HG03521 (cell line): ENCODE data around the gene MYCBP2.
"Not testable (repeated sequence)": the region's sequence is repeated elsewhere in the genome, so short reads cannot be mapped to it uniquely, and the experiment has no call there.

Experiments used
- ATAC-seq: cut with Tn5 transposase; IDR thresholded peaks from one replicate; pipeline ENCODE4 v1.9.1; 2021; ENCODE audit warnings: mild to moderate bottlenecking, moderate library complexity; ENCODE audit not compliant: unreplicated experiment

The MYCBP2 gene

GRCh38 chr13:77326905-77327604 is at the start of gene MYCBP2:
TSS of gene MYCBP2 (minus strand) at chr13:77327094. CDS start at chr13:77326775, 319 bp downstream.
- peak; percentile 47 for ATAC-seq

GRCh38 chr13:77375560-77376108 is 48.7 kb upstream of the MYCBP2 start:
- ATAC-seq = no peak

- no peak for ATAC-seq
Measured at GRCh38 chr13:77374786-77375185, 47.9 kb upstream of the MYCBP2 start.

GRCh38 chr13:77374339-77374738 is 47.4 kb upstream of the MYCBP2 start:
- no peak for ATAC-seq

- no peak for ATAC-seq
Measured at GRCh38 chr13:77373502-77373901, 46.6 kb upstream of the MYCBP2 start.

GRCh38 chr13:77372275-77372674 is 45.4 kb upstream of the MYCBP2 start:
- ATAC-seq = no peak

- no peak for ATAC-seq
Measured at GRCh38 chr13:77370888-77371287, 44.0 kb upstream of the MYCBP2 start.

- no peak for ATAC-seq
Measured at GRCh38 chr13:77362166-77362565, 35.3 kb upstream of the MYCBP2 start.

- no peak for ATAC-seq
Measured at GRCh38 chr13:77360032-77360685, 33.3 kb upstream of the MYCBP2 start.

GRCh38 chr13:77359171-77359570 is 32.3 kb upstream of the MYCBP2 start:
- no peak for ATAC-seq

- ATAC-seq = no peak
Measured at GRCh38 chr13:77358001-77358400, 31.1 kb upstream of the MYCBP2 start.

GRCh38 chr13:77356155-77356554 is 29.3 kb upstream of the MYCBP2 start:
- no peak for ATAC-seq

- ATAC-seq = no peak
Measured at GRCh38 chr13:77353995-77354394, 27.1 kb upstream of the MYCBP2 start.

GRCh38 chr13:77351315-77351714 is 24.4 kb upstream of the MYCBP2 start:
- ATAC-seq = no peak

- no peak for ATAC-seq
Measured at GRCh38 chr13:77350811-77351210, 23.9 kb upstream of the MYCBP2 start.

GRCh38 chr13:77349365-77349764 is 22.5 kb upstream of the MYCBP2 start:
- ATAC-seq = no peak

- ATAC-seq = not testable (repeated sequence)
Measured at GRCh38 chr13:77347351-77347750, 20.5 kb upstream of the MYCBP2 start.

GRCh38 chr13:77345150-77345780 is 18.4 kb upstream of the MYCBP2 start:
- peak; percentile 61 for ATAC-seq

- ATAC-seq = no peak
Measured at GRCh38 chr13:77343841-77344240, 16.9 kb upstream of the MYCBP2 start.

- ATAC-seq = peak; percentile 60
Measured at GRCh38 chr13:77339408-77339807, 12.5 kb upstream of the MYCBP2 start.

GRCh38 chr13:77338961-77339401 is 12.1 kb upstream of the MYCBP2 start:
- peak; percentile 58 for ATAC-seq

- ATAC-seq = peak; percentile 28
Measured at GRCh38 chr13:77338329-77338728, 11.4 kb upstream of the MYCBP2 start.
